AG20443 (cell line): Measurements from ENCODE around the gene ASMTL.
A peak's percentile ranks its signal among the peaks of the same experiment; 100 is the strongest.
"Not testable (repeated sequence)": the region's sequence is repeated elsewhere in the genome, so short reads cannot be mapped to it uniquely, and the experiment has no call there.

Experiments
- DNase-seq: peaks from one replicate; pipeline ENCODE4 v3.0.0; 2012; ENCODE audit warnings: low spot score, mixed read lengths

ASMTL gene

GRCh38 chrX:1481636-1482529, 29.2 kb upstream of the ASMTL start:
- peak; percentile 84 for DNase-seq

DNA sequence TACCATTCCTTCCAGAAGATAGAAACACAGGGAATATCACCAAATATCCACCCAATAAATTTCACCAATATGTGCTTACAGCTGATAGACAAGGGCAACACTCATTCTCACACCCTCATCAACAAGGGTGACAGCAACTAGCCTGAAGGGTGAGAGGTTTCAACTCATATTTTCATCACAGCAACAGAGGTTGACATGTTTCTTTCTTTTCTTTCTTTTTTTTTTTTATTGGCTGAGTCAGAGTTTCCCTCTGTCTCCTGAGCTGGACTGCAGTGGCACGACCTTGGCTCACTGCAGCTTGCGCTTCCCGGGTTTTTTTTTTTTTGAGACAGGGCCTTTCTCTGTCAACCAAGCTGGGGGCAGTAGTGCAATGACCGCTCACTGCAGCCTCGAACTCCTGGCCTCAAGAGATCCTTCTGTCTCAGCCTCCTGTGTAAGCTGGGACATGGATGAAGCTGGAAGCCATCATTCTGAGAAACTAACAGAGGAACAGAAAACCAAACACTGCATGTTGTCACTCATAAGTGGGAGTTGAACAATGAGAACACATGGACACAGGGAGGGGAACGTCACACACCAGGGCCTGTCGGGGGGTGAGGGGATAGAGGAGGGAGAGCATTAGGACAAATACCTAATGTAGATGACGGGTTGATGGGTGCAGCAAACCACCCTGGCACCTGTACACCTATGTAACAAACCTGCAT, 27.5 kb upstream of the ASMTL start:
- no peak for DNase-seq

DNA sequence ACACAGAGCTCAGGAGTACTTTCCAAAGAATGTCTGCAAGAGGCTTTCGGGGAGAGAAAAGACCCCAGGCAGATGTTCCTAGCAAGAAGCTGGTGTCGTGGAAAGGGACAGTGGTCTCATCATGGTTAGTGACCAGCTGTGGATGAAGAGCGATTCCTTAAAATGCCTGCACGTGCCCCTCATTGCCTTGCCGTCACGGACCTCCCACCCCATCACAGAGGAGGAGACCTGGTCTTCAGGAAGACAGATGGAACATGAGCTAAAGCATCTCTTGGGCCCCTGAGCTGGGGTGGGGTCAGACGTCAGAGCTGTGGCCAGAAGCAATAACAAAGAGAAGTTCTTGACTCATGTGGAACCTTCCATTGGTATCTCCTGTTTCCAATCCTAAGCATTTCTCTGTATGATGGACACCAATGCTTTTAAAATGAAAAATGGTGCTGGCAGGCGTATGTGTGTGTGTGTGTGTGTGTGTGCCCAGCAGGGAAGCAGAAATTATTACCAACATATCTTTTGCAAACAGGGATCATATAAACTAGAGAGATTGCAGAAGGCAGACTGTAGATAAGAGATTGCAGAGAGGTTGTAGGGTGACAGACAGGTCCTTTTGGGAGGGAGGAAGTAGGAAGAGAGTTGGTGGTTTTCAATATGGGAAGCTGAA, 25.2 kb upstream of the ASMTL start:
- no peak for DNase-seq

DNA sequence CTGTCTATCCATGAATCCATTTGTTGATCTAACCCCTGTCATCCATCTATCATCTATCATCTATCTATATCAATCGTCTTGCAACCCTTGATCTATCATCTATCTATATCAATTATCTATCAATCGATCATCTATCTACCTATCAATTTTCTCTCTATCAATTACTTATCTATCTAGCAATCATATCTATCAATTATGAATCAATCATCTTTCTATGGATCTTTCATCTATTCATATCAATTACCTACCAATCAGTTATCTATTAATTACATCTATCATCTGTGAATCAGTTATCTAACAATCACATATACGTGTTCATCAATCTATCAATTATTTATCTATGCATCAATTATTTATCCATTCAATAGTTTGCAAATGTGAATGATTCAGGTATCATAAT, 24.5 kb upstream of the ASMTL start:
- no peak for DNase-seq

GRCh38 chrX:1476682-1477081, 24.0 kb upstream of the ASMTL start:
- DNase-seq = no peak

DNA sequence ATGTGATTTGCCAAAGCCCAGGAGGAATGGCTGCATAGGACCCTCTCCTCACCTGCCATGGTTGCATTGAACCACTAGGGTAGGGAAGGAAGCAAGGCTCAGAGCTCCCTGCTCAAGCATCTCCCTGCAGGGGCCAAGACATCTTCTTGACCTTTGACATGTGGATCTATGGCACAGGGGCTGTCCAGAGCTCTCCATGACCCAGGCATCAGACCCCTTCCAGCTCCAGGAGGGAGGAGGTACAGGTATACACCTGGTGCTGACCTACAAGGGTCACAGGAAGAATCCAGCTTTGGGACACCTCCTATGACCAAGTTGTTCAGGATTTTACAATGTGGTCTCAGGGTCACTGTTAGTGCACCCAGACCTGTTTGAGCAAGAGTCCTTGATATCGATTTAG, 23.2 kb upstream of the ASMTL start:
- DNase-seq = no peak

- no peak for DNase-seq
Measured at GRCh38 chrX:1475481-1475880, 22.8 kb upstream of the ASMTL start.

DNA sequence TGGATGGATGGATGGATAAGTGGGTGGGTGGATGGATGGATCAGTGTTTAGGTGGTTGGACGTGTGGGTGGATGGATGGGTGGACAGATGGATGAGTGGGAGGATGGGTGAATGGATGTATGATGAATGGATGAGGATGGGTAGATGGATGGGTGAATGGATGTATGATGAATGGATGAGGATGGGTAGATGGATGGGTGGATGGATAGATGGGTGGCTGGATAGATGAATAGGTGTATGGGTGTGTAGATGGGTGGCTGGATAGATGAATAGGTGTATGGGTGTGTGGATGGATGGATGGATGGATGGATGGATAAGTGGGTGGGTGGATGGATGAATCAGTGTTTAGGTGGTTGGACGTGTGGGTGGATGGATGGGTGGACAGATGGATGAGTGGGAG, 21.9 kb upstream of the ASMTL start:
- not testable (repeated sequence) for DNase-seq

DNA sequence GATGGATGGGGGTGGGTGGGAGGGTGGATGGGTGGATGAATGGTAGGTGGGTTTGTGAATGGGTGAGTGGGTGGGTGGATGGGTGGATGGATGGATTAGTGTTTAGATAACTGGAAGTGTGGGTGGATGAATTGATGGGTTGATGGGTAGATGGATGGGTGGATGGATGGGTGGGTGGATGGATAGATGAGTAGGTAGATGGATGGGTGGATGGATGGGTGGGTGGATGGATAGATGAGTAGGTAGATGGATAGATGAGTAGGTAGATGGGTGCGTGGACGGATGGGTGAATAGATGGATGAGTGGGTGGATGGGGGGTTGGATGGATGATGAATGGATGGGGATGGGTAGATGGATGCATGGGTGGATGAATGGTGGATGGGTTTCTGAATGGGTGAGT, 20.3 kb upstream of the ASMTL start:
- no peak for DNase-seq

DNA sequence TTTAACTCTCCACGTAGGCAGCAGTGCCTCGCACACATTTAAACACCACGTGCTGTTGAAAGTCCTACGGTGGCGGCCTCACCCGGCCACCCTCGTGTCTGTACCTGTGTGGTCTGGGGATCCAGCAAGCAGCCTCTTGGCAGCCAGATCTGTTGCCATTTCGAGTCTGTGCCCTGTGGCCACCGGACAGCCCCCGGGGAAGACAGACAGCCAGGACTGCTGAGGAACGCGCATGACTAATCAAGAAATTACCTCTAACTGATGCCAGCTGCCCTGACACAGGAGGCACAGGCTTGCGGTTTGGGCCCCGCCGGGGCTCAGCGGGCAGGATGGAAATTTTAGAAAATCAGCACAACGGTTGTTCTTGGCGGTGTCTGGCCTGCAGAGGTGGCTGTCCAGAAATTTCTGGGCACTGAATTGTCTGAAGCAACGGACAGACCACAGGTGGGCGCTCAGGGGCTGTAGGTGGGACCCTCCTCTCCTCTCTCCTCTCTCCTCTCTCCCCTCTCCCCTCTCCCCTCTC, 15.6 kb upstream of the ASMTL start:
- peak; percentile 75 for DNase-seq

DNA sequence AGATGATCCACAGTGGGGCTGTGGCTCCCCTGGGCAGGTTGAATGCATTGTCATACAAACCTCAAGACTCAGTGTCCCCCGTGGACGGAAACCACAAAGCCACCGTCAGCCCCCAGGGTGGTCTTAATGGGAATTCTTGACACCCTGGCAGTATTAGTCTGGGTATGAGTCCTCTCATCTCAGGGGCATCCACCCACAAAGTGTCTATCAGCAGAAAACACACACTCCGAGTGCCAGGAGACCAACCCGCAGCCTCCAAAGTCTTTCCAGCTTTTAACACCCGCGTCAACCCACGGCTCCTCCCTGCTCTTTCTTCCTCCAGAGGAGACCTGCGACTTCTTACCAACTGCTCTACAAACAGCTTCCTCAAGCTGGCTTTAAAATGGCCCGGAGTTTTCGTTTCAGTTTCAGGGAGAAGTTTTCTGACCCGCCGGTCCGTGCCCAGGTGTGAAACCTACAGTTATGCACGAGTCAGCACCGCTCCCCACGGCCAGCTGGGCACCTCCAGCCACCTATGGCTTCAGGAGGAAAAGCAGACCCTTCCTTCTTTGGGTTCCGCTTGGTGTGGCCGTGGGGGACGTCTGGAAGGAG, 14.4 kb upstream of the ASMTL start:
- no peak for DNase-seq

- DNase-seq = no peak
Measured at GRCh38 chrX:1466232-1466661, 13.5 kb upstream of the ASMTL start.

- no peak for DNase-seq
Measured at GRCh38 chrX:1465286-1466231, 12.8 kb upstream of the ASMTL start.

DNA sequence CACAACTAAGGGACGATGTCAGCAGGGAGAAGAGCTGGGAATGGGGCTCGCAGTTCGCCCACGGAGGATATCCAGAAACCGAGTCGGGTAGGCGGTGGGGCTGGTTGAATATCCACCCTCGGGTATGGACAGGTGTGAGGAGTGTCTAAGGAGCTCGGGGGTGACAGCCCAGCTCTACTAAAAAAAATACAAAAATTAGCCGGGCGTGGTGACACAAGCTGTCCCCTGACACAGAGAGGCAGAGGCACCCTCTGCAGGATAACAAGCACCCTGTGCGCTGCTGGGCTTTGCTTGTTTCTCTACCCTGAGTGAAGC, 12.2 kb upstream of the ASMTL start:
- DNase-seq = no peak

- no peak for DNase-seq
Measured at GRCh38 chrX:1464041-1464970, 11.6 kb upstream of the ASMTL start.

DNA sequence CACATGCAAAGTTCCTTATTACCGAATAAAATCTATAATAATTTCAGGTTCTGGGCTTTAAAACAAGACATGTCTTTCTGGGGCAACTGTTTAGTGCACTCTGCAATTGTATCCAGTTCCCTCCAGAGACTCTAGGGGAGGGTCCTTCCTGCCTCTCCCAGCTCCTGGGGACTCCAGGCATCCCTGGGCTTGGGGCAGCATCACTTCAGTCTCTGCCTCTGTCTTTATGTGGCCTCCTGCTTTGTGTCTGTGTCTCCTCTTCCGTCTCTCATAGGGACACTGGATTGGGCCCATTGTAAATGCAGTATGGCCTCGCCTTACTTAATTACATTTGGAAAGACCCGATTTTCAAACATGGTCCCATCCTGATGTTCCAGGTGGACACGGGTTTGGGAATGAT, 10.9 kb upstream of the ASMTL start:
- no peak for DNase-seq

- no peak for DNase-seq
Measured at GRCh38 chrX:1462596-1463251, 10.0 kb upstream of the ASMTL start.

GRCh38 chrX:1462110-1462509, 9.4 kb upstream of the ASMTL start:
- no peak for DNase-seq

- DNase-seq = no peak
Measured at GRCh38 chrX:1455948-1456280, 3.2 kb upstream of the ASMTL start.
